ENCODE results near the gene FLNB.

FLNB gene

GRCh38 chr3:58135712-58136543 is 127.7 kb downstream of the FLNB start:
- DNase-seq (ENCODE audit: low spot score), result no peak

GRCh38 chr3:58137306-58137705 is 129.1 kb downstream of the FLNB start:
- DNase-seq (ENCODE audit: low spot score), result no peak

GRCh38 chr3:58141766-58142345 is 133.6 kb downstream of the FLNB start:
- no peak for DNase-seq (ENCODE audit: low spot score)

- DNase-seq (ENCODE audit: low spot score), result no peak
These were observed 135.3 kb downstream of the FLNB start for GRCh38 chr3:58143417-58144055.

- DNase-seq (ENCODE audit: low spot score), result no peak
These were observed 136.5 kb downstream of the FLNB start for GRCh38 chr3:58144478-58145325.

- DNase-seq (ENCODE audit: low spot score), result no peak
These were observed 139.8 kb downstream of the FLNB start for GRCh38 chr3:58148049-58148448.

- DNase-seq (ENCODE audit: low spot score), result no peak
These were observed 142.0 kb downstream of the FLNB start for GRCh38 chr3:58150130-58150809.

- DNase-seq (ENCODE audit: low spot score), result peak; percentile 78
These were observed 142.6 kb downstream of the FLNB start for GRCh38 chr3:58150810-58151199.

- no peak for DNase-seq (ENCODE audit: low spot score)
These were observed 143.4 kb downstream of the FLNB start for GRCh38 chr3:58151637-58152036.

GRCh38 chr3:58152225-58153015 is 144.2 kb downstream of the FLNB start:
- no peak for DNase-seq (ENCODE audit: low spot score)

- no peak for DNase-seq (ENCODE audit: low spot score)
These were observed 145.1 kb downstream of the FLNB start for GRCh38 chr3:58153371-58153770.

GRCh38 chr3:58154626-58155449 is 146.6 kb downstream of the FLNB start:
- DNase-seq (ENCODE audit: low spot score), result no peak

GRCh38 chr3:58155838-58156237 is 147.6 kb downstream of the FLNB start:
- no peak for DNase-seq (ENCODE audit: low spot score)

GRCh38 chr3:58157700-58158099 is 149.5 kb downstream of the FLNB start:
- DNase-seq (ENCODE audit: low spot score), result no peak

GRCh38 chr3:58158442-58159153 is 150.4 kb downstream of the FLNB start:
- DNase-seq (ENCODE audit: low spot score), result no peak

GRCh38 chr3:58160399-58160798 is 152.2 kb downstream of the FLNB start:
- DNase-seq (ENCODE audit: low spot score), result no peak

- DNase-seq (ENCODE audit: low spot score), result peak; percentile 92
These were observed 153.5 kb downstream of the FLNB start for GRCh38 chr3:58161435-58162398.

GRCh38 chr3:58163234-58163633 is 155.0 kb downstream of the FLNB start:
- DNase-seq (ENCODE audit: low spot score), result peak; percentile 24
